ENCODE results near the gene AFM. TPM values are rescaled to one million over a fixed set of nuclear protein-coding genes. Genes with fewer than 3 reads are reported as not detected.

AFM gene
- polyA plus RNA-seq, 1 donor from 2014 or later: not detected

GRCh38 chr4:73451404-73451803, 30.1 kb upstream of the AFM start:
- no peak overlapping the region for H3K4me2 ChIP-seq (ENCODE audit: low read length)
- no peaks in the 10 kb centered on the region for H3K36me3 ChIP-seq (ENCODE audit: insufficient read depth, low read length)
- TF ChIP-seq POLR2AphosphoS5 (IDR thresholded peaks at IDR 0.05) (peak; percentile 76), EP300 (conservative IDR thresholded peaks at IDR 0.05; ENCODE audit: poor library complexity, severe bottlenecking) (peak; percentile 54), SMC3 (conservative IDR thresholded peaks at IDR 0.05; ENCODE audit: poor library complexity) (no peak), MXI1 (conservative IDR thresholded peaks at IDR 0.05; ENCODE audit: poor library complexity, severe bottlenecking) (no peak)
- TF ChIP-seq, protein P1, sequence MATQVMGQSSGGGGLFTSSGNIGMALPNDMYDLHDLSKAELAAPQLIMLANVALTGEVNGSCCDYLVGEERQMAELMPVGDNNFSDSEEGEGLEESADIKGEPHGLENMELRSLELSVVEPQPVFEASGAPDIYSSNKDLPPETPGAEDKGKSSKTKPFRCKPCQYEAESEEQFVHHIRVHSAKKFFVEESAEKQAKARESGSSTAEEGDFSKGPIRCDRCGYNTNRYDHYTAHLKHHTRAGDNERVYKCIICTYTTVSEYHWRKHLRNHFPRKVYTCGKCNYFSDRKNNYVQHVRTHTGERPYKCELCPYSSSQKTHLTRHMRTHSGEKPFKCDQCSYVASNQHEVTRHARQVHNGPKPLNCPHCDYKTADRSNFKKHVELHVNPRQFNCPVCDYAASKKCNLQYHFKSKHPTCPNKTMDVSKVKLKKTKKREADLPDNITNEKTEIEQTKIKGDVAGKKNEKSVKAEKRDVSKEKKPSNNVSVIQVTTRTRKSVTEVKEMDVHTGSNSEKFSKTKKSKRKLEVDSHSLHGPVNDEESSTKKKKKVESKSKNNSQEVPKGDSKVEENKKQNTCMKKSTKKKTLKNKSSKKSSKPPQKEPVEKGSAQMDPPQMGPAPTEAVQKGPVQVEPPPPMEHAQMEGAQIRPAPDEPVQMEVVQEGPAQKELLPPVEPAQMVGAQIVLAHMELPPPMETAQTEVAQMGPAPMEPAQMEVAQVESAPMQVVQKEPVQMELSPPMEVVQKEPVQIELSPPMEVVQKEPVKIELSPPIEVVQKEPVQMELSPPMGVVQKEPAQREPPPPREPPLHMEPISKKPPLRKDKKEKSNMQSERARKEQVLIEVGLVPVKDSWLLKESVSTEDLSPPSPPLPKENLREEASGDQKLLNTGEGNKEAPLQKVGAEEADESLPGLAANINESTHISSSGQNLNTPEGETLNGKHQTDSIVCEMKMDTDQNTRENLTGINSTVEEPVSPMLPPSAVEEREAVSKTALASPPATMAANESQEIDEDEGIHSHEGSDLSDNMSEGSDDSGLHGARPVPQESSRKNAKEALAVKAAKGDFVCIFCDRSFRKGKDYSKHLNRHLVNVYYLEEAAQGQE (IDR thresholded peaks at IDR 0.05; ENCODE audit: borderline replicate concordance): no peak
- TF ChIP-seq, protein P2, sequence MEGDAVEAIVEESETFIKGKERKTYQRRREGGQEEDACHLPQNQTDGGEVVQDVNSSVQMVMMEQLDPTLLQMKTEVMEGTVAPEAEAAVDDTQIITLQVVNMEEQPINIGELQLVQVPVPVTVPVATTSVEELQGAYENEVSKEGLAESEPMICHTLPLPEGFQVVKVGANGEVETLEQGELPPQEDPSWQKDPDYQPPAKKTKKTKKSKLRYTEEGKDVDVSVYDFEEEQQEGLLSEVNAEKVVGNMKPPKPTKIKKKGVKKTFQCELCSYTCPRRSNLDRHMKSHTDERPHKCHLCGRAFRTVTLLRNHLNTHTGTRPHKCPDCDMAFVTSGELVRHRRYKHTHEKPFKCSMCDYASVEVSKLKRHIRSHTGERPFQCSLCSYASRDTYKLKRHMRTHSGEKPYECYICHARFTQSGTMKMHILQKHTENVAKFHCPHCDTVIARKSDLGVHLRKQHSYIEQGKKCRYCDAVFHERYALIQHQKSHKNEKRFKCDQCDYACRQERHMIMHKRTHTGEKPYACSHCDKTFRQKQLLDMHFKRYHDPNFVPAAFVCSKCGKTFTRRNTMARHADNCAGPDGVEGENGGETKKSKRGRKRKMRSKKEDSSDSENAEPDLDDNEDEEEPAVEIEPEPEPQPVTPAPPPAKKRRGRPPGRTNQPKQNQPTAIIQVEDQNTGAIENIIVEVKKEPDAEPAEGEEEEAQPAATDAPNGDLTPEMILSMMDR (IDR thresholded peaks at IDR 0.05; ENCODE audit: poor library complexity, severe bottlenecking): no peak
- H3K9me3 ChIP-seq (ENCODE audit: low read length): no peaks in the 10 kb centered on the region
- H3K79me2 ChIP-seq (replicated peaks; ENCODE audit: insufficient read depth, low read length): no peaks in the 10 kb centered on the region
- no peaks in the 10 kb centered on the region for H4K20me1 ChIP-seq (ENCODE audit: insufficient read depth)
- peaks cover 31% of the 10 kb centered on the region for H3K27me3 ChIP-seq (ENCODE audit: insufficient read depth, low read depth, low read length)
- no peak overlapping the region for H2AFZ ChIP-seq (ENCODE audit: low read depth, low read length)
- no peaks in the 10 kb centered on the region for H3K9me2 ChIP-seq (ENCODE audit: insufficient read depth, low read length)
- H3K4me3 ChIP-seq (ENCODE audit: low read length): no peak overlapping the region
- H3K9ac ChIP-seq (ENCODE audit: low read length): no peak overlapping the region
- no peaks in the 10 kb centered on the region for H3F3A ChIP-seq (ENCODE audit: insufficient read depth, low read length, poor library complexity, severe bottlenecking)
- H3K27ac ChIP-seq (ENCODE audit: low read length): no peak overlapping the region

DNA sequence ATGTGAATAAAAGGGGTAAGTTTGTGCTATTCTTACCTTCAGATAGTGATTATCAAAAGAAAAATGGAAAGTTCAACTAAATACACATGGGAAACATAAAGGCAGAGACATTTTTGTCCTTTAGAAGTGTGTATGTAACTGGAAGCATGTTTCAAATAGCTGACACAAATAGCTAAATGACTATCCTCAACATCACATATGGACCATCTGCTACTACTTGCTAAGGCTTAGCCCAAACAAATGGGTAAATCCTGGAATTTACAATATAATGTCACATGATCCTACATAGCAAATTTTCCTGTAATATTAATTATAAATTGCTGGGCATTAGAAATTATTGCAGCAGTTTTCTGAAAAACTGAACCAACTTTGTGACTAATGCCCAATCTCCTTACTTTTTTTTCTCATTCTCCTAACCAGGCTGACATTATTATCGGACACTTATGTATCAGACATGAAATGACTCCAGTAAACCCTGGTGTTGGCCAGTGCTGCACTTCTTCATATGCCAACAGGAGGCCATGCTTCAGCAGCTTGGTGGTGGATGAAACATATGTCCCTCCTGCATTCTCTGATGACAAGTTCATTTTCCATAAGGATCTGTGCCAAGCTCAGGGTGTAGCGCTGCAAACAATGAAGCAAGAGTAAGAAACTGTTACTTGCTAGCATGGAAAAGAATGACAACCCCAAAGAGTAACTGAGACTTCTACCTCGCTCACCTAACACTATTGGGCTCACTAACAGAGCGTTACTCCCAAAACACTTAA, 29.4 kb upstream of the AFM start:
- H3K9me2 ChIP-seq (ENCODE audit: insufficient read depth, low read length): no peaks in the 10 kb centered on the region
- no peak overlapping the region for H3K4me2 ChIP-seq (ENCODE audit: low read length)
- H3K9ac ChIP-seq (ENCODE audit: low read length): no peak overlapping the region
- no peak overlapping the region for H3K27ac ChIP-seq (ENCODE audit: low read length)
- no peaks in the 10 kb centered on the region for H3F3A ChIP-seq (ENCODE audit: insufficient read depth, low read length, poor library complexity, severe bottlenecking)
- no peak overlapping the region for H3K4me3 ChIP-seq (ENCODE audit: low read length)
- H3K79me2 ChIP-seq (replicated peaks; ENCODE audit: insufficient read depth, low read length): no peaks in the 10 kb centered on the region
- H3K36me3 ChIP-seq (ENCODE audit: insufficient read depth, low read length): no peaks in the 10 kb centered on the region
- H2AFZ ChIP-seq (ENCODE audit: low read depth, low read length): no peak overlapping the region
- H3K9me3 ChIP-seq (ENCODE audit: low read length): no peaks in the 10 kb centered on the region
- TF ChIP-seq TAF1 (IDR thresholded peaks at IDR 0.05; ENCODE audit: low read depth): no peak
- no peak for TF ChIP-seq POLR2AphosphoS5 (IDR thresholded peaks at IDR 0.05)
- TF ChIP-seq EZH2 (IDR thresholded peaks at IDR 0.05; ENCODE audit: borderline replicate concordance, insufficient read depth, low read length, poor library complexity, severe bottlenecking): no peak
- no peak for TF ChIP-seq MXI1 (conservative IDR thresholded peaks at IDR 0.05; ENCODE audit: poor library complexity, severe bottlenecking)
- TF ChIP-seq, protein P2 (IDR thresholded peaks at IDR 0.05; ENCODE audit: poor library complexity, severe bottlenecking): no peak
- no peak for TF ChIP-seq RAD21 (conservative IDR thresholded peaks at IDR 0.05)
- TF ChIP-seq, protein P1 (IDR thresholded peaks at IDR 0.05; ENCODE audit: borderline replicate concordance): no peak
- no peak for TF ChIP-seq EP300 (conservative IDR thresholded peaks at IDR 0.05; ENCODE audit: poor library complexity, severe bottlenecking)
- TF ChIP-seq SMC3 (conservative IDR thresholded peaks at IDR 0.05; ENCODE audit: poor library complexity): no peak
- H4K20me1 ChIP-seq (ENCODE audit: insufficient read depth): no peaks in the 10 kb centered on the region
- peaks cover 31% of the 10 kb centered on the region for H3K27me3 ChIP-seq (ENCODE audit: insufficient read depth, low read depth, low read length)
